GM19023 (cell line): ENCODE data around the gene CCDC15.

Source experiments
- ATAC-seq: cut with Tn5 transposase; IDR thresholded peaks from one replicate; pipeline ENCODE4 v1.9.1; 2021; ENCODE audit warnings: mild to moderate bottlenecking, moderate library complexity; ENCODE audit not compliant: unreplicated experiment

The CCDC15 gene

GRCh38 chr11:125064070-125064469, 110.1 kb downstream of the CCDC15 start:
- no peak for ATAC-seq

DNA sequence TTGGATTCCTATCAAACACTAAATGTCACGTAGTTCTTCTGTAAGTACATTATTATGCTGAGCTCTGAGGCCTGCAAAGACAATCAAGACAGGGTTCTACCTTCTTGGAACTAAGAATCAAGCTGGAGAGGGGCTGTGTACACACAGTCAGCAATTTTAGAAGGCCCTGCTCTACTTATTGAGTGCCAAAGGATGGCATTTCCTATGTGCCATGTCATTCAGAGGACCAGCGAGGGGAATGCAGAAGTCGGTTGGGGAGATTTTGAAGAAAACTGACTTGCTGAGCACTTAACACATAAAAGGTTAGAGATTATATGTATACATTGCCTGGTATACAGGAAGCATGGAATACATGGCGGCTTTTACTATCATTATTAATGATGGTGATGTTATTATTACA, 114.4 kb downstream of the CCDC15 start:
- no peak for ATAC-seq

GRCh38 chr11:125069008-125069407, 115.0 kb downstream of the CCDC15 start:
- ATAC-seq: no peak

DNA sequence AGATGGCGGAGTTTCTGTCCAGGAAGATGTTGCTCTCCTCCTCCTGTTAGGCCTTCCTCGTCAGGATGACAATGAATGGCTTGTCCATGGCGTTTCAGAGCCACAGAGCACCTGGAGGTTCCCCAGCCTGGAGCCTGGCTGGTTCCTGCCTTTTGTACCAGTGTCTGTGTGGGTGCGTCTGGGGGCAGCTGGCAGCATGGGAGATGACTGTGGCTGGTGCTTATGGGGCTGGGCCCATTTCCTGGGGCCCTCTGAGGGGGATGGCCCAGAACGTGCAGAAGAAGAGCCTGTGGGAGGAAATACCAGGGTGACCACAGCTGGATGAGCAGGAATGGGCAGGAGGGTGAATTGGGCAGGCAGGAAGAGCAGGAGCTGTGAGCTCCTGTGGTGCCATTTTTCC, 115.8 kb downstream of the CCDC15 start:
- ATAC-seq: no peak

DNA sequence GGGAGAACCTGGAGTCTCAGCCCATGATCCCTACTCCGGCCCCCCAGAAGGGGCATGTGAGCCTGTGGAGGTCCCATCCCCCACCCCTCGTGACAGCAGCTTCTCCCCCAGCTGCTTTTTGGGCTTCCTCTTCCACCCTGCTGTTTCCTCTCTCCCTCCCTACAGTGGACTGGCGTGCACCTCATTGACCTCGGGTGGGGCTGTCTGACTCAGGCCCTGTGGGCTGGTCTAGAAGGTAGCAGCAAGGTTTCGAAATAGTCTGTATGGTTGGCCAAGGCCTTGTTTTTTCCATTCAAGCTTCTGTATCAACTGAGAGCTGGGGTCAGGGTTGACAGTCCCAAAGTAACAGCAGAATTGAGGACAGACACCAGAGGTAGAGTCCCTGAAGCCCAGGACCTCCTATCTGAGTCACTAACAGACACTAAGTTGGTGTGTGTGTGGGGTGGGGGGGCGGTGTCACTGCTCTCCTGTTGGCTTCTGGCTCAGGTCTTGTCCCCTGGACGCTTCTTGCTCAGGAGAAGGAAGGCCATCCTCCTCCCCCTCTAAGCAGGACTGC, 116.8 kb downstream of the CCDC15 start:
- peak; percentile 72 for ATAC-seq

DNA sequence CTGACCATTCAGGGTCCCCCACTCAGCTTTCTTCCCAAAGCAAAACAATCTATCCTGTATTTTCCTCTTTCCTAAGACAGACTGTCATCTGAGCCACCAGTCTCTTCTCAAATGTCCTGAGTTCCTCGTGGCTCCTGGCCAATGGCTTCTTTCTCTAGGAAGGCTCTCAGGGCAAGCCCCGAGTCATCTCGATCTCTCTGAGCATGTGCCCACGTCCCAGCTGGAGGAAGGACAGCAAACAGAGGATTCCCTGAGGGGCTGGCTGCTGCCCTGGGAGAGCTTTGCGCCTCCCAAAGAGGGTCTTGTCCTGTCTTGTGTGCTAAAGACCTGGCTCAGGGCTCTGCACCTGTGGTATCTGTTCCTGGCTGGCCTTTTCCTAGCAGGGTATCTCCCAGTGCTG, 117.4 kb downstream of the CCDC15 start:
- ATAC-seq: no peak

- ATAC-seq: no peak
These were observed 117.8 kb downstream of the CCDC15 start for GRCh38 chr11:125071846-125072217.

DNA sequence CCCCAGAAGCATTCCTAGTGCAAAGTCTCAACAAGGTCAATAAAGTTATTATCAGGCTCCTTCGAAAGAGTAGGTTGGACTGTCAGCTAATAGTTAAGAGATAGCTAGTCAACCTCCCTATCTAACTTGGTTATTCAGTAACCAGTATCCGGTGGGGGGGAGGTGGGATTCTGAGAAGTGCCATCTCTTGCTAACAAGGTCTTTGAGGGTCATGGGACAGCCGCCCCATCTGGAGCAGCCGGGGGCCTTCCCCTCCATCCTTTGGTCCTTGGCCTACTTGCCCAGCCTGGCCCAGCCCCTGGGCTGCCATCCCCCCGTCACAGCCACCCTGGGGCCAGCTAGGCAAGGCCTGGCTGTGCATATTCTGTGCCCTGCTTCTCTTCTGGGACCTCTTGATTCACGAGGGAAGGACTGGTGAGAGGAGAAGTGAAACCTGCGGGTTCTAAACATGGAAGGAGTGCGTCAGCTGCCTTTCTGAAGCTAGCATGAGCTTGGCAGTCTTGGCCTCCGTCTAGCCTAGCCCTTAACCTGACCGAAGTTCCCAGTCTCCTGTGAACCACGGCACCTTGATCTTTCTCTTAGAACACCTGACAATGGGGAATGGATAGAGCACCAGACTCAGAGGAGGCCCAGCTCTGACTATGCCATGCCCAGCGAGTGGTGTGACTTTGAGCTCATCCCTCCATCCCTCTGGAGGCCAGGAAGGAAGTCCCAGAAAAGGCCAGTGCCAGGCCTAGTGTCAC, 118.4 kb downstream of the CCDC15 start:
- ATAC-seq: peak; percentile 75

GRCh38 chr11:125072961-125073590, 119.1 kb downstream of the CCDC15 start:
- ATAC-seq: no peak

- no peak for ATAC-seq
These were observed 119.8 kb downstream of the CCDC15 start for GRCh38 chr11:125073616-125074483.

DNA sequence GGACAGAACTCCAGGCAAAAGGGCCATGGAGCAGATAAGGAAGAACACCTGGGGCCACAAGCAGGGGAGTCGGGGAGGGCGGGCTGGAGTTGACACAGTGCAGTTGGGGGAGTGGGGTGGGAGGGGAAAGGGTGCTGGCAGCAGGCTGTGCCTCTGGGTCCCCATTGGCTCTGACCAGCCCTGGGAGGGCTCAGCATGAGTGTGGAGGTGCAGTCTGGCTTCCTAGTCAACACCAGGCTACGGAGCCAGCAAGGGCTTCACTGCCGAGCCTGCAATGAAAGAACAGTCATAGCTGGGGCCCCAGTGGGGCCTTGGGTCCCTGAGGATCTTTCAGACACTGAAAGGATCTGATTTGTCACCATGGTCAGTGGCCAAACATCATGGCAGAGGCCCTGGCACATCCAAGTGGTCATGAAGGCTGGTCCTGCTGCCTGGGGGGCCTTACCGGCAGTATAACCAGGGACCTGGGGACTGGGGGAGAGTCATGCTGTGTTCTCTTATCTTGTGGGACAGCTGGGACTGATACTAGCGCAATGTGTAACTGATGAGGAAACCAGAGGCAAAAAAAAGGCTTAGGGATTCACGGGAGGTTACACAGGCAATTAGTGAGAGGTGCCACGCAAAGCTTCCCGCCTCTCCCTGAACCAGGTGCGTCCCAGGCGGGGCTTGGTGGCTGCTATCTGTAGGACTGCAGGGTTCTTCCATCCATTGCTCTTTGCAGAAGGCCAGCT, 120.7 kb downstream of the CCDC15 start:
- no peak for ATAC-seq

- no peak for ATAC-seq
These were observed 121.2 kb downstream of the CCDC15 start for GRCh38 chr11:125075242-125075625.

DNA sequence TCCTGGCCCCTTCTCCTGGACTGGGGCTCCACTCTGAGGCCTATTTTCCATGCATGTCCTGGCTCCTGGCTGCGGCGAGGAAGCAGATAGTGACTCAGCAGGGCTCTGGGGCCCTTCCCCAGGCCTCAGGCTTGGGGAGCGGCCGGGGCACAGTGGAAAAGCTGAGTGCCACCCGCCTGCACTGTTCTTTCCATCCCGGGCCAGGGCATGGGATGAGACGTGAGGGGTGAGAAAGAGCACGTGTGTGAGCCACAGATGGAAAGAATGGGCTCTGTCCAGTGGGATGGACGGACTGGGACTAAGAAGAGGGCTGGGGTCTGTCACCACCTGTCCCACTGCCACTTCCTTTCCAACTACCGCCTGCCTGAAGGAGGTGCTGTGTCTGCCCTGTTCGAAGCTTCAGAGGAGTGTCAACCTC, 121.9 kb downstream of the CCDC15 start:
- no peak for ATAC-seq

GRCh38 chr11:125076378-125076945, 122.5 kb downstream of the CCDC15 start:
- ATAC-seq: no peak

GRCh38 chr11:125078016-125078415, 124.0 kb downstream of the CCDC15 start:
- no peak for ATAC-seq

GRCh38 chr11:125078516-125079140, 124.6 kb downstream of the CCDC15 start:
- ATAC-seq: no peak

DNA sequence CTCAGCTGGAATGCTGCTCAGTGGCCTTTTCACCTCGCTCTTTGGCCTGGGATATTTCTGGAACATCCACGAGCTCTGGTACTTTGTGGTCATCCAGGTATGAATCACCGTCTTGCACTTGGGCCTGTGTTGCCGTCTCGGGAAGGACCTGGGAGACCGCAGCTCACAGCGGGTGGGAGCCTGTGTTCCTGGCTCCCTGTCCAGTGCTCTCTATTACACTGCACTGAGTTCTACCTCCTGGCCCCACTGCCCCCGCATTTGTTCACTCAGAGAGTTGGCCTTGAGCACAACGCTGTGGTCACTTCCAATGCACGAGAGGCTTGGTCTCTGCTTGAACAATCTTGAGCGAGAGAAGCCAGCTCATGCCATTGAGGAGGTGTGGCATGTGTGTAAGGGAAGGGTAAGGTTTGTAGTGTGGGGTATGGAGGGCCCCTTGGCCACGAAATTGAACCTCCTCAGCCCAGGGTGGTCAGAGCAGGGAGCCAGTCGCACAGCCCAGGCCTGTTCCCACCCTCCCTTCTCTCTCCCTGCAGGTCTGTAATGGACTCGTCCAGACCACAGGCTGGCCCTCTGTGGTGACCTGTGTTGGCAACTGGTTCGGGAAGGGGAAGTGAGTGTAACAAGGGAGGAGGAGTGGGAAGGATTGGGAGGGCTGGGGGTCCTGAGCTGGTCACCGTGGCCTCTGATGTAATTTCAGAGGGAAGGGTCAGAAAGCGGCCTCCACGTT, 125.3 kb downstream of the CCDC15 start:
- no peak for ATAC-seq

DNA sequence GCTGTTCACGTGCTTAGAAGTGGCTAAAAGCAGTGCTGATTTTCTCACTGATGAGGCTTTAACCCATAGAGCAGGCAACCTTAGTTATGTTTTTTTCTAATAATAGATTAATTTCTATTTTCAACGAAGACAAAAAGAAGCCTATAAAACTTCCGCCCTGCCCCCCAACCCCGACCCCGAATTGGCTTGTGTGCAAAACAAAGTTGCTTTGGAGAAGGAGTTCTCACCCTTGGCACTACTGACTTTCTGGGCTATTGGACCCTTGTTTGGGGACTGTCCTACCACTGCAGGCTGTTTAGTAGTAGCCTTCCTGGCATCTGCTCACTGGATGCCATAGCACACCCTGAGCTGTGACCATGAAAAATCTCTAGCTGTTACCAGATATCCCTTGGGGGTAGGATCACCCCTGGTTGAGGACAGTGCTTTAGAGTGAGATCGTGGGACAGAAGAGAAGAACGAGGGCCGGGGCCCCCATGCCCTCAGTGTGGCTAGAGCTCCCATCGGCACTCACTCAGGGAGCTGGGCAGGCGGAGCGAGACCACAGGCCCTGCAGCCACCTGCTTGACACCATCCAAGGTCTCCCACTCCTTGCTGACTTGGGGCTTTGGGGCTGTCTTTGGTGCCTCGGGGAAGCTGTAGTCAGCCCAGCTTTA, 126.0 kb downstream of the CCDC15 start:
- ATAC-seq: no peak

DNA sequence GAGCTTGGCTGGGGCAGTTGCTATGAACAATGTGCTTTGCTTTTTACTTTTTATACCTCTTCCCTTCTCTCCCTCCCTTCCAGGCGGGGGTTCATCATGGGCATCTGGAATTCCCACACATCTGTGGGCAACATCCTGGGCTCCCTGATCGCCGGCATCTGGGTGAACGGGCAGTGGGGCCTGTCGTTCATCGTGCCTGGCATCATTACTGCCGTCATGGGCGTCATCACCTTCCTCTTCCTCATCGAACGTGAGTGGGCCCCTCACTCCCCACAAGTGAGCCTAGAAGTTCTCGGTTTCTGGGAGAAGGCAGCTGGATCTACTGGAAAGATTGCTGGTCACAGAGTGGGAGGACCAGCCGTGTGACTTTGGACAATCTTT, 126.5 kb downstream of the CCDC15 start:
- ATAC-seq: no peak
